Osteocyte (in vitro differentiated cells): ENCODE results near the gene ZBTB12. TPM values are rescaled to one million over a fixed set of nuclear protein-coding genes. Genes with fewer than 3 reads are reported as not detected.
"Not testable (repeated sequence)": the region's sequence is repeated elsewhere in the genome, so short reads cannot be mapped to it uniquely, and the experiment has no call there.

ENCODE experiments used
- DNase-seq: peaks from one replicate; pipeline ENCODE4 v3.0.0; 2021; ENCODE audit warnings: mixed read lengths; ENCODE audit not compliant: unreplicated experiment; ENCODE audit errors: extremely low spot score
- H3K27ac Mint-ChIP-seq: one replicate; pipeline ENCODE4 v1.8.0; 2021; ENCODE audit warnings: mild to moderate bottlenecking, mixed read lengths; ENCODE audit not compliant: unreplicated experiment
- H3K27me3 Mint-ChIP-seq: one replicate; pipeline ENCODE4 v1.8.0; 2021; ENCODE audit warnings: mixed read lengths; ENCODE audit not compliant: unreplicated experiment
- H3K36me3 Mint-ChIP-seq: one replicate; pipeline ENCODE4 v1.8.0; 2021; ENCODE audit warnings: mixed read lengths; ENCODE audit not compliant: unreplicated experiment
- H3K4me1 Mint-ChIP-seq: one replicate; pipeline ENCODE4 v1.8.0; 2021; ENCODE audit warnings: mixed read lengths; ENCODE audit not compliant: unreplicated experiment
- H3K4me3 Mint-ChIP-seq: one replicate; pipeline ENCODE4 v1.8.0; 2021; ENCODE audit warnings: mild to moderate bottlenecking, moderate library complexity, mixed read lengths; ENCODE audit not compliant: unreplicated experiment
- H3K9me3 Mint-ChIP-seq: one replicate; pipeline ENCODE4 v1.8.0; 2021; ENCODE audit warnings: mixed read lengths; ENCODE audit not compliant: unreplicated experiment
- total RNA-seq: library from RNA; stranded (reverse); gene quantifications from 2 replicates; pipeline ENCODE4 v1.2.1, GENCODE V29; 2021
- TF ChIP-seq, protein P1 (sequence below): fragments of 200-600 bp; sonication (generic); IDR thresholded peaks from 2 replicates; pipeline ENCODE4 v1.5.0; 2021; ENCODE audit warnings: antibody characterized with exemption, mild to moderate bottlenecking, moderate library complexity

Gene ZBTB12
- total RNA-seq, 1 donor from 2014 or later, result 8.8 TPM

GRCh38 chr6:31860349-31860748 lies 41.5 kb downstream of the ZBTB12 start:
- H3K9me3 Mint-ChIP-seq, result no peaks in the 10 kb centered on the region
- H3K27me3 Mint-ChIP-seq, result no peaks in the 10 kb centered on the region

GRCh38 chr6:31859923-31860322 lies 42.0 kb downstream of the ZBTB12 start:
- Mint-ChIP-seq H3K27me3 (no peaks in the 10 kb centered on the region), H3K9me3 (no peaks in the 10 kb centered on the region), H3K4me3 (no peak overlapping the region), H3K27ac (no peak overlapping the region), H3K36me3 (peaks cover 30% of the 10 kb centered on the region), H3K4me1 (peaks cover 19% of the 10 kb centered on the region)
- TF ChIP-seq, protein P1, sequence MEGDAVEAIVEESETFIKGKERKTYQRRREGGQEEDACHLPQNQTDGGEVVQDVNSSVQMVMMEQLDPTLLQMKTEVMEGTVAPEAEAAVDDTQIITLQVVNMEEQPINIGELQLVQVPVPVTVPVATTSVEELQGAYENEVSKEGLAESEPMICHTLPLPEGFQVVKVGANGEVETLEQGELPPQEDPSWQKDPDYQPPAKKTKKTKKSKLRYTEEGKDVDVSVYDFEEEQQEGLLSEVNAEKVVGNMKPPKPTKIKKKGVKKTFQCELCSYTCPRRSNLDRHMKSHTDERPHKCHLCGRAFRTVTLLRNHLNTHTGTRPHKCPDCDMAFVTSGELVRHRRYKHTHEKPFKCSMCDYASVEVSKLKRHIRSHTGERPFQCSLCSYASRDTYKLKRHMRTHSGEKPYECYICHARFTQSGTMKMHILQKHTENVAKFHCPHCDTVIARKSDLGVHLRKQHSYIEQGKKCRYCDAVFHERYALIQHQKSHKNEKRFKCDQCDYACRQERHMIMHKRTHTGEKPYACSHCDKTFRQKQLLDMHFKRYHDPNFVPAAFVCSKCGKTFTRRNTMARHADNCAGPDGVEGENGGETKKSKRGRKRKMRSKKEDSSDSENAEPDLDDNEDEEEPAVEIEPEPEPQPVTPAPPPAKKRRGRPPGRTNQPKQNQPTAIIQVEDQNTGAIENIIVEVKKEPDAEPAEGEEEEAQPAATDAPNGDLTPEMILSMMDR, result no peak
- no peak for DNase-seq

More at GRCh38 chr6:31860349-31860748, 41.5 kb downstream of the ZBTB12 start:
- Mint-ChIP-seq H3K36me3 (peaks cover 30% of the 10 kb centered on the region), H3K4me3 (no peak overlapping the region), H3K4me1 (peaks cover 19% of the 10 kb centered on the region), H3K27ac (no peak overlapping the region)
- TF ChIP-seq, protein P1, result no peak
- DNase-seq, result no peak

DNA sequence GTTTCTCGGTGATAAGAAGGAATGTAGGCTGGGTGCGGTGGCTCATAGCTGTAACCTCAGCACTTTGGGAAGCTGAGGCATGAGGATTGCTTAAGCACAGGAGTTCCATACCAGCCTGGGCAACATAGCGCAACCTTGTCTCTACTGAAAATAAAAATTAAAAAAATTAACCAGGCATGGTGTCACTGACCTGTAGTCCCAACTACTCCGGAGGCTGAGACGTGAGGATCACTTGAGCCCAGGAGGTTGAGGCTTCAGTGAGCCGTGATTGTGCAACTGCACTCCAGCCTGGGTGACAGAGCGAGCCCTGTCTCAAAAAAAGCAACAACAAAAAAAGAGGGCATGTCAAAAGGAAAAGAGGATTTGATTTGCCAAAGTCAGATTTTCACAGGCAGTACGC lies 43.2 kb downstream of the ZBTB12 start:
- Mint-ChIP-seq H3K36me3 (peaks cover 30% of the 10 kb centered on the region), H3K27ac (no peak overlapping the region), H3K4me3 (no peak overlapping the region), H3K27me3 (no peaks in the 10 kb centered on the region), H3K9me3 (no peaks in the 10 kb centered on the region), H3K4me1 (peaks cover 15% of the 10 kb centered on the region)
- TF ChIP-seq, protein P1, result no peak
- no peak for DNase-seq

DNA sequence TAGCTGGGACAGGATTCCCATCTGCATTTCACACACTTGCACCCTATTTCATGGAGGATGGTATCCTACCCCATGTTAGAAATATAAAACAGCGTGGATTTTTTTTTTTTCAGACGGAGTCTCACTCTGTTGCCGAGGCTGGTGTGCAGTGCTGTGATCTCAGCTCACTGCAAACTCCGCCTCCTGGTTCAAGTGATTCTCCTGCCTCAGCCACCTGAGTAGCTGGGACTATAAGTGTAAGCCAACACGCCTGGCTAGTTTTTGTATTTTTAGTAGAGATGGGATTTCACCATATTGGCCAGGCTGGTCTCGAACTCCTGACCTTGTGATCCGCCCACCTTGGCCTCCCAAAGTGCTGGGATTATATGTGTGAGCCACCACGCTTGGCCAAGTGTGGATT lies 44.1 kb downstream of the ZBTB12 start:
- not testable (repeated sequence) for H3K4me3 Mint-ChIP-seq, H3K27ac Mint-ChIP-seq, DNase-seq, H3K27me3 Mint-ChIP-seq, H3K9me3 Mint-ChIP-seq
- peaks cover 30% of the 10 kb centered on the region for H3K36me3 Mint-ChIP-seq
- peaks cover 14% of the 10 kb centered on the region for H3K4me1 Mint-ChIP-seq

DNA sequence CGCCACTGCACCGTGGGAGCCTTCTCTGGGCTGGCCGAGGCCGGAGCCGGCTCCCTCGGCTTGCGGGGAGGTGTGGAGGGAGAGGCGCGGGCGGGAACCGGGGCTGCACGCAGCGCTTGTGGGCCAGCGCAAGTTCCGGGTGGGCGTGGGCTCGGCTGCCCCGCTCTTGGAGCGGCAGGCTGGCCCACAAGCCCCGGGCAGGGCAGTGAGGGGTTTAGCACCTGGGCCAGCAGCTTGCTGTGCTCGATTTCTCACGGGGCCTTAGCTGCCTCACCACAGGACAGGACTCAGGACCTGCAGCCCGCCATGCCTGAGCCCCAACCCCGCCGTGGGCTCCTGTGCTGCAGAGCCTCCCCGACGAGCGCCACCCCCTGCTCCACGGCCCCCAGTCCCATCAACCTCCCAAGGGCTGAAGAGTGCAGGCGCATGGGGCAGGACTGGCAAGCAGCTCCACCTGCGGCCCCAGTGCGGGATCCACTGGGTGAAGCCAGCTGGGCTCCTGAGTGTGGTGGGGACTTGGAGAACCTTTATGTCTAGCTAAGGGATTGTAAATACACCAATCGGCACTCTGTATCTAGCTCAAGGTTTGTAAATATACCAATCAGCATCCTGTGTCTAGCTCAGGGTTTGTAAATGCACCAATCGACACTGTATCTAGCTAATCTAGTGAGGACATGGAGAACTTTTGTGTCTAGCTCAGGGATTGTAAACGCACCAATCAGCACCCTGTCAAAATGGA lies 49.7 kb downstream of the ZBTB12 start:
- H3K4me3 Mint-ChIP-seq, H3K9me3 Mint-ChIP-seq, H3K4me1 Mint-ChIP-seq, H3K36me3 Mint-ChIP-seq, H3K27ac Mint-ChIP-seq, DNase-seq, H3K27me3 Mint-ChIP-seq: not testable (repeated sequence)

GRCh38 chr6:31851485-31851832 lies 50.4 kb downstream of the ZBTB12 start:
- no peak overlapping the region for H3K4me3 Mint-ChIP-seq
- H3K4me1 Mint-ChIP-seq, result no peaks in the 10 kb centered on the region
- H3K36me3 Mint-ChIP-seq, result peaks cover 1% of the 10 kb centered on the region
- TF ChIP-seq, protein P1, result no peak
- H3K27me3 Mint-ChIP-seq, result no peaks in the 10 kb centered on the region
- DNase-seq, result no peak
- peaks cover 5% of the 10 kb centered on the region for H3K9me3 Mint-ChIP-seq
- H3K27ac Mint-ChIP-seq, result no peak overlapping the region
